Measurements from ENCODE around the gene CABP2.

The CABP2 gene

DNA sequence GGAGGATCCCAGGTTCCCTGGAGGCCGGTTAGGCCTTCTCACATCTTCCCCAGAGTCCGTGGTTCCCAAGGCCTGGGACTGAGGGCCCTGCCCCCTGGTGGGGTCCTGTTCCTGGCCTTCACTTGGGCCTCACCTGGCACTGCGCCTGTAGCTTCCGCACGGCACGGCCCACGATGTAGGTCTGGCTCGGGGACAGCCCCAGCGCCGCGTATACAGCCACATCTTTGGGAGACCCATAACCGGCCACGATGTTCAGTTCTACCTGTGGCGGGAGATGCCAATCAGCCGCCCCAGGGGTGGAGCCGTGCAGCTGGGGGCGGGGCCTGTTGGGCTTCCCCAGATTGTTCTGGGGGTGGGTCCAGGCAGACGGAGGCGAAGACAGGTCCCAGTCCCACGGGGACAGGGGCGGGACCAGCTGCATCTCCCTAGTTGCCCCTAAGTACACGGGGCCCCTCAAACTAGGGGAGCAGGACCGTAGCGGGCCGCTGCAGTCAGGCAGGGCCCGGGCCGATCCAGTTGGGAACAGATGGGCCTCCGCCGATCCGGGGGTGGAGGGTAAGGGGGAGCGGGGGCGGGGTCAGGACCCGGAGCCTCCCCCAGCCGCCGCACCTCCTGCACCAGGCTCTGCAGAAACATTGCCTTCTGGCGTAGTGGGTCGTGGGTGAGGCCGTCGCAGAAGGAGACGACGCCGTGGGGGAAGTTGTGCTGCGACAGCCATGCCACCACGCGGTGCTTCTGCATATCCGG lies 30.3 kb downstream of the CABP2 start:
- no peak overlapping the region for H3K27ac ChIP-seq
- TF ChIP-seq, protein P1, sequence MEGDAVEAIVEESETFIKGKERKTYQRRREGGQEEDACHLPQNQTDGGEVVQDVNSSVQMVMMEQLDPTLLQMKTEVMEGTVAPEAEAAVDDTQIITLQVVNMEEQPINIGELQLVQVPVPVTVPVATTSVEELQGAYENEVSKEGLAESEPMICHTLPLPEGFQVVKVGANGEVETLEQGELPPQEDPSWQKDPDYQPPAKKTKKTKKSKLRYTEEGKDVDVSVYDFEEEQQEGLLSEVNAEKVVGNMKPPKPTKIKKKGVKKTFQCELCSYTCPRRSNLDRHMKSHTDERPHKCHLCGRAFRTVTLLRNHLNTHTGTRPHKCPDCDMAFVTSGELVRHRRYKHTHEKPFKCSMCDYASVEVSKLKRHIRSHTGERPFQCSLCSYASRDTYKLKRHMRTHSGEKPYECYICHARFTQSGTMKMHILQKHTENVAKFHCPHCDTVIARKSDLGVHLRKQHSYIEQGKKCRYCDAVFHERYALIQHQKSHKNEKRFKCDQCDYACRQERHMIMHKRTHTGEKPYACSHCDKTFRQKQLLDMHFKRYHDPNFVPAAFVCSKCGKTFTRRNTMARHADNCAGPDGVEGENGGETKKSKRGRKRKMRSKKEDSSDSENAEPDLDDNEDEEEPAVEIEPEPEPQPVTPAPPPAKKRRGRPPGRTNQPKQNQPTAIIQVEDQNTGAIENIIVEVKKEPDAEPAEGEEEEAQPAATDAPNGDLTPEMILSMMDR (IDR thresholded peaks at IDR 0.05) = no peak
- no peak for TF ChIP-seq ZFX (IDR thresholded peaks at IDR 0.05; ENCODE audit: borderline replicate concordance)

DNA sequence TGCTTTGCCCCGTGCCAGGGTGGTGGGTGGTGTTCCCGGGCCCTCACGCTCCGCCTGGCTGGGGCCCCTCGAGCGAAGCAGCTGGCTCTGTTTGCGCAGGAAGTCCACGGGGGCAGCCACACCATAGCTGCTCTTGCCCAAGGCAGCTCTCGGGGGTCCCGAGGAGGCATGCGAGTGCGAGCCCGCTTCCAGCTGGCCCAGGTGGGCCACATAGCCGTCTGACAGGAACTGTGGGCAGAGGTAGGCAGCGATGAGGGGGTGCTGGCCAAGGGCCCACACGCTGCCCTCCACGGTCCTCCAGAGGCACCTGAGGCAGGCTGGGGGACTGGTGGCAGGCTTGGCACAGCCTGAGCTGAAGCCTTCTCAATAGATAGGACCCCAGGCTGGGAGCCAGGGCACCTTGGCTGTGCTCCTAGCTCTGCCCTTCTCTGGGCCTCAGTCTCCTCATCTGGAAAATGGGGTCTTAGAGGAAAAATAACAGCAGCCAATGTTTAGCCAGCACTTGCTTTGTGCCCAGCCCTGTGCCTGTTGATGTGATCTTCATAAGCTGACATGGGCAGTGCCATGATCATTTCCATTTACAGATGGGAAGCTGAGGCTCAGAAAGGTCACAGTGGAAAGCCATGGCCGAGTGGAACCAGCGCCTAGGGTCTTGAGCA lies 31.0 kb downstream of the CABP2 start:
- no peak overlapping the region for H3K27ac ChIP-seq
- TF ChIP-seq, protein P1 (IDR thresholded peaks at IDR 0.05) = no peak
- TF ChIP-seq ZFX (IDR thresholded peaks at IDR 0.05; ENCODE audit: borderline replicate concordance) = no peak

DNA sequence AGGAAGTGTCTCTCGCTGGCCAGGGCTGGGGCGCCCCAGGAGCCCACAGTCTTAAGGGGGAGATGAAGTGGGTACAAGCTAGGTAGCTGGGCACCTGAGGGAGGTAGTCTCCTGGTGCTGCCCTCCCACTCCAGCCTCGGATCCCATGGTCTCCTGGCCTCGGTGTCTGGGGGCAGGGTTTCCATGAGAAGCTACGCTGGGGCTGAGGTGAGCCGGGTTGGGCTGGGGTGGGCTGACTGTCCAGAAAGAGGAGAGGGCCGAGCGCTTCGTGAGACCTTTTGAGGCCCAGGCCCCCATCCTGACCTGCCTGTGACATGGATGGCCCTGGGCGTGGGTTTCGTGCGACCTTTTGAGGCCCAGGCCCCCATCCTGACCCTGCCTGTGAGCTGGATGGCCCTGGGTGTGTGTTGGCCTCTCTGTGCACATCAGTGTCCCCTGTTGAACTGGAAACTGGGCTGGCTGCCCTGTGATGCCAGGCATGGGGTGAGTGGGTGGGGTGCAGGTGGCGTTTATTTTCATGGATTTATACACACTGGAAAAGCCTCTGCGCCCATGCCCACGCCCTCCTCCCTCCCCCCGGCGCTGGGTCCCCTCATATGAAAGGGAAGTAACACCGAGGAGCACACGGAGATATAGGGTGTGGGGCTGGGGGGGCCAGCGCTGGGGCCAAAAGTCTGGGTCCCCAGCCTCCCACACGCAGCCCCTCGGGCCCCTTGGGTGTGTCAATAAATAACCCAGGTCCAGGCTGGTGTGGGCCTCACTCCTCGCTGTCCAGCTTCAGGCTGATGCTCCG lies 31.8 kb downstream of the CABP2 start:
- H3K27ac ChIP-seq = no peak overlapping the region
- no peak for TF ChIP-seq ZFX (IDR thresholded peaks at IDR 0.05; ENCODE audit: borderline replicate concordance)
- TF ChIP-seq, protein P1 (IDR thresholded peaks at IDR 0.05) = no peak

DNA sequence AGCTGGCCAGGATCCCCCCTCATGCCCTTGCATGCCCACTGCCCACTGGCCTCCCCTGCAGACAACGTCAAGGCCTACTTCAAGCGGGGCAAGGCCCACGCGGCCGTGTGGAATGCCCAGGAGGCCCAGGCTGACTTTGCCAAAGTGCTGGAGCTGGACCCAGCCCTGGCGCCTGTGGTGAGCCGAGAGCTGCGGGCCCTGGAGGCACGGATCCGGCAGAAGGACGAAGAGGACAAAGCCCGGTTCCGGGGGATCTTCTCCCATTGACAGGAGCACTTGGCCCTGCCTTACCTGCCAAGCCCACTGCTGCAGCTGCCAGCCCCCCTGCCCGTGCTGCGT lies 32.5 kb downstream of the CABP2 start:
- TF ChIP-seq, protein P1 (IDR thresholded peaks at IDR 0.05) = no peak
- TF ChIP-seq ZFX (IDR thresholded peaks at IDR 0.05; ENCODE audit: borderline replicate concordance) = no peak
- no peak overlapping the region for H3K27ac ChIP-seq

DNA sequence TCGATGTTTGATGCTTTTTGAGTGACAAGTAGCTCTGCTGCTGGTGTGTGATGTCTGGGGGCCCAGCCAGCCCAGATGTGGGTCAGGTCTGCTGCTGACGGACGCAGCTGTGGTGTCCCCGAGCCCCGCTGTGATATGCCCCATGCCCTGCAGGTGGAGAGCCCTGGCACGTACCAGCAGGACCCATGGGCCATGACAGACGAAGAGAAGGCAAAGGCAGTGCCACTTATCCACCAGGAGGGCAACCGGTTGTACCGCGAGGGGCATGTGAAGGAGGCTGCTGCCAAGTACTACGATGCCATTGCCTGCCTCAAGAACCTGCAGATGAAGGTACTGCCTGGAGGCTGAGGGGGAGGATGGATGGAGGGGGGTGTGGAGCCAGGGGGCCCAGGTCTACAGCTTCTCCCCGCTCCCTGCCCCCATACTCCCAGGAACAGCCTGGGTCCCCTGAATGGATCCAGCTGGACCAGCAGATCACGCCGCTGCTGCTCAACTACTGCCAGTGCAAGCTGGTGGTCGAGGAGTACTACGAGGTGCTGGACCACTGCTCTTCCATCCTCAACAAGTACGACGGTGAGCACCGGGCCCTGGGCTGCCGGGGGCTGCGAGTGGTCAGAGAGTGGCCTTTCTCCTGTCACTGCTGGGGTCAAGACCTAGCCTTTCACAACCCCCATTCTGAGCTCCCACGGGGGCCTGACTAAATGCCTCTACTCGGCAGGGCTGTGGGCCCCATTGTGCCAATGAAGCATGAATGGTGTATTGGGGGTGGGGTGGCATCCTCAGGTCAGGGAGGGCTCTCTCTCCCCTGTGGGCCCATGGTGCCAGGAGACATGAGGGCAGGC lies 33.1 kb downstream of the CABP2 start:
- H3K27ac ChIP-seq = no peak overlapping the region
- TF ChIP-seq, protein P1 (IDR thresholded peaks at IDR 0.05) = no peak
- no peak for TF ChIP-seq ZFX (IDR thresholded peaks at IDR 0.05; ENCODE audit: borderline replicate concordance)

DNA sequence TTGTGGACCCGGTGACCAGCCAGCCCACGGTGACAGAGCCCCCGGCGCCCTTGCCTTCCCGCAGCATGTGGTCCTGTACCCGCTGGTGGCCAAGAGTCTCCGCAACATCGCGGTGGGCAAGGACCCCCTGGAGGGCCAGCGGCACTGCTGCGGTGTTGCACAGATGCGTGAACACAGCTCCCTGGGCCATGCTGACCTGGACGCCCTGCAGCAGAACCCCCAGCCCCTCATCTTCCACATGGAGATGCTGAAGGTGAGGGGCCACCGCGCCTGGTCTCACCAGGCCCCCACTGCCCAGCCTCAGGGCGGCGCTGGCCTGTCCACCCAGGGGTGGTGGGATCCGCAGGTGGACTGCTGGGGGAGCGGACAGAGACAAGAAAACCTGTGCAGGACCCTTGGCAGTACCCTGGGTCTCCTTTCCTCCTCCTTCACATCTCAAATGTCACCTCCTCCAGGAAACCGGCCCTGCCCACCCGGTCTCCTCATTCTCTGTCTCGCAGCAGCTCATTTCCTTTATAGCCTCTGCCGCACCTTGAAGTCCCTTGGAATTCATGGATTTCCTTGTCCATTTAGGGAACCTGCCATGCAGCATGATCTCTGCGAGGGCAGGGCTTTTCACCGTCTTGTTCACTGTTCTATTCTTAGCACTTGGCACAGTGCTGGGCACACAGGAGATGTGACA lies 33.9 kb downstream of the CABP2 start:
- no peak overlapping the region for H3K27ac ChIP-seq
- TF ChIP-seq ZFX (IDR thresholded peaks at IDR 0.05; ENCODE audit: borderline replicate concordance) = no peak
- TF ChIP-seq, protein P1 (IDR thresholded peaks at IDR 0.05) = no peak

Data from 22Rv1 (cell line).